Measurements from ENCODE around the gene GPR158.

The GPR158 gene

DNA sequence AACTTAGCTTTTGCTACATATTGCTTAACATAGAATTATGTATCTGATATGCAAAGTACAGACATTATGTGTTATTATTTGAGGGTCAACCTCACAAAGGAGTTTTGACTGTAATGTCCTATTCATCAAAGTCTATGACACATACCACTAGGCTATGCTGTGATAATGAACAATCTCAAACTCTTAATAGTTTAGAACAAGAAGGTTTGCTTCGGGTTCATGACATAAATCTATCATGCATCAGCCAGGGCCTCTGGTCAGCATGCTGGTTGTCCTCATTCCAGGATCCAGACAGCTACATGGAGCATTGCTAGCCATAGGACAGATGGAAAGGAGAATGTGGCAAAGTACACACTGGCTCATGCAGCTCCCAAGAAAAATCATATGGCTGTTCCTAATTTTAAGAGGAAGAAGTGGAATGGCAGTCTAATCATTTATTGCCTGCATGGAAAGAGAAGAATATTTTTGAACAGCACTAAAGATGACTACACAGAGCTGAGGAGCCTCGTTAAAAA is 332.1 kb downstream of the GPR158 start:
- DNase-seq, result no peak

- DNase-seq, result peak; percentile 4
Measured at GRCh38 chr10:25508112-25508815, 333.5 kb downstream of the GPR158 start.

GRCh38 chr10:25509151-25509550 is 334.4 kb downstream of the GPR158 start:
- no peak for DNase-seq

DNA sequence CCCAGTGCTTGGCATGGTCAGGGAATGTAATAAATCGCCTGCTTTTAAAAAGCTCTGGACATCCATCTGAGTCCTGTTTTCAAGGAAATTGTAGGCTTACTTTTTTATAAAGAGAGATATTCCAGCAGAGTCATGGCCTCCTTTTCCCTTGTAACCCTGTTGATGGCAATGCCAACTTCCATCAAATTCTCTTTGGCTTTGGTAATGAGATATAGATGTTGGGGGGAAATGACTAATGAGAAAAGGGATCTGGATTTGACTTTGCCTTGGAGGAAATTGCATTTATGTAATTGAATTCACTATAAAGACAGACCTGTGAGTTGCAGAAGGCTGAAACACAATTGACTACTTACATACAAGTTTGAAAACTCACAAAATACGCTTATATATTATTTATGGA is 347.5 kb downstream of the GPR158 start:
- no peak for DNase-seq

DNA sequence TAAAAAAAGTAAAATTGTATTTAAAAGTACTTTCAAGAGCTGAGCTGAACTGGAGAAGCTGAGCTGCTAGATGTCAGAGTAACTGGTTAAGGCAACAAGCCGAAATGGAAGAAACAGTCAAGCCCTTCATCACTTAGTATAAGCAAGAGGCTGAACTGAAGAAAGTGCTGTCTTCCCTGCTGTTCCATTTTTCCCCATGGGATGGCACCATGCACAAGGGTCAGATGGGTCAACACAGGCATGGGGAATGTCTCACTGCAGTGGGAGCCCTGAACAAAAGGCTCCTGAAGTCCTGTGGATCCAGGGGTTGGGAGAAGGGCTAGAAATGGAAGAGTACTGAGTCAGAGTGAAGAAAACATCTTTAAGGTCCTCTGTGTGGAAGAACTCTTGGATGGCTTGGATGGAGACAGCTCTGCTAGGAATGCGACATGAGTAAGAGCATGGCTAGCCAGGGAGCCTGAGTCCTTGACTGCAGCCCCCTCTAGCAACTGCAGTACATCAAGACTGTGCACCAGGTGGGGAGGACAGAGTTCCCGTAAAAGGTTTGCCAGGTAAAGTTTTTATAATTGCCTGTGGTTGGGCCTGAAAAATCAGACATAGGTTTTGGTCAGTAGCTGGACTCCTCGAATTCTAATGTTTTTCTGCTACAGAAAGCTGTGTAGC is 348.3 kb downstream of the GPR158 start:
- no peak for DNase-seq

DNA sequence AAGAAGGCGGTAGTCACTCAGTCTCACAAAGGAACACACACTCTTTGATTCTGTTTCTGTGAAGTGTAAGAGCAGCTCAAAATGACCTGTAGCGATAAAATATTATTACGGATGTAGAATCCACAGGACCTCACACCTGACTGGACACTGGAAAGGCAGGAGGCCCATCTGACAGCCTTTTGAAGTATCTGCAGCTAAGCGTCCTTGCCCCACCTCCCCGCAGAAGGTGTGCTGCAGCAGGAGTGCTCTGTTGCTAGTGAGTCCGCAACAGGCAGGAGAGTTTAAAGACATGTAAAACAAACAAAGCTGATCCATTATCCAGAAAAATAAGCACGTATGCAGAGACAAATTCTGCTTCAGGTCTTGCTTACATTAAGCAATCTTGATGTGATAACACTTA is 355.5 kb downstream of the GPR158 start:
- DNase-seq, result no peak

DNA sequence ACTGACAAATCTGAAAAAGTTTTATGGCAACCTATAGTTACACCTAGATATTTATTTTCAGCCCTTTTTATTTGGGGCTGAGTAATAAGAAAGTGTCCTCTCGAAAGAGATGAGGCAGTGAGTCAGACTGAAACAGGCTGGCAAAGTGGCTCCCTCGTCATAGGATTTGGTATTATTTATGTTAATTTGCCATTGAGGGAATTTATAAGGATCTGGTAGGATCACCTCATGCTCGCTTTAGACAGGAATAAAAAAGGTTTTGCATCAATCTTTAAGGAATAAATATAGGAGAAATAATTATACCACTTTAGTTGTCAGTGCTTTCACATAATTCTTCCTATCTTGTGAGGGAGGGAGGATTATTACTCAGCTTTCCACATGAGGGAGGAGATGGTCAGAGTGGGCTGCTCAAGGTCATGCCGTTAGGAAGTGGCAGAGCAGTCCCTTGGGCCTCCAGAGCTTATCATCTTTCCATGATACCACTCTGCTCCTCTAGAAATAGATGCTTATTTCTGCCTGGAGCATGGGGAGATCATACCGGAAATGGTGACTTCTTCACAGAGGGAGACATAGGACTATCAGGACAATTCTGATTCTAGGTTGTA is 356.8 kb downstream of the GPR158 start:
- DNase-seq, result no peak

DNA sequence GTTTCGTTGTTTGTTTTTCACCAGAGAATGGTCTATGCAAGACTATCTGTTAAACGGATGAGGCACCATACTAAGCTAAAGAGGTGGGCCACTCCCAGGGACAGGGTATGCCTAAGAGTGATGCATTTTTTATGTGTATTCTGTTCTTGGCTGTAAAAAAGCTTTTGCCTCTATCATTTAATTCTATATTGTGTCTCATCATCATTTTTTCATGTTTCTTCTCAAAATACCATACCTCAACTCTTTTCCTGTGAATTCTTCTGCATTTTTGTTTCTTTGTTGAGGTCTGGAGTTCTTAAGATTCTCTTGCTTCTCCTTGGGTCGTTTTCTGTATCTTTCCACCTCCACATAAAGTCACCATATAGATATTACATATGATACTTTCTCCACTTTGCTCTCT is 357.4 kb downstream of the GPR158 start:
- DNase-seq, result no peak

- DNase-seq, result no peak
Measured at GRCh38 chr10:25536027-25536426, 361.2 kb downstream of the GPR158 start.

GRCh38 chr10:25547382-25547781 is 372.6 kb downstream of the GPR158 start:
- no peak for DNase-seq

- DNase-seq, result no peak
Measured at GRCh38 chr10:25552283-25552919, 377.6 kb downstream of the GPR158 start.

DNA sequence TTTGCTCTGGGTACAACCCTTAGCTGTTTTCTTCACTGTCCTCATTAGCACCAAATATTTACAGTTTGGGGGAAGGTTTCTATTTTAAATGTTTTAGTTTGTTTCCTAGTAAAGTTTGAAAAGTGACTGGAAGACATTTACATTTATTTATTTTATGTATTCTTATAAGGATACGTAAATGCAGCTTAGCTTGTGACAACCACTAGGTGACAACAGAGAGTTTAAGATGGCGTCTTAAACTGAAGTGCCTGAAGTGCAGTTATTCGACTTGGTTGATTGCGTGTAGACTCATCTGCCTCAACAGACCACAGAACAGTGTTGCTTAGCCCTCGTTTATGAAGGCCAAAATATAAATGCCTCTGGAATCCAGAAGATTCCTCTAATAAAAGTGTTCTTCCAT is 381.1 kb downstream of the GPR158 start:
- no peak for DNase-seq

DNA sequence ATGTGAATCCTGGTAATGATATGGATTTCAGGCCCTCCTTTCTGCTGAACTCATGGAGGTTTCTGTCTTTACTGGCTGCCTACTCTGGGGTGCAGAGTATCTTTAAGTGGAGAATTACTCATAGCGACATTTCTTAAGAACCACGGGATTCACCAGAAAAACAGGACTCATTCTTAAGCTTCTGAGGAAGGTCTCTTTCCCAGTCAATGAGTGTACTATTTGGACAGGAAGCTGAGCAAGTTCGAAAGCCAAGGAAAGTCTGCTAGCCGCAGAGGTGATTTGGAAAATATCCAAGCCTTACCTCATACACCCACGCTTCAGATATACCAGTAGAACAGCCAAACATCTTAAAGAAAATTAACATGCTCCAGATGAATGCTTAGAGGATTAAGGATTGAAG is 381.7 kb downstream of the GPR158 start:
- no peak for DNase-seq

DNA sequence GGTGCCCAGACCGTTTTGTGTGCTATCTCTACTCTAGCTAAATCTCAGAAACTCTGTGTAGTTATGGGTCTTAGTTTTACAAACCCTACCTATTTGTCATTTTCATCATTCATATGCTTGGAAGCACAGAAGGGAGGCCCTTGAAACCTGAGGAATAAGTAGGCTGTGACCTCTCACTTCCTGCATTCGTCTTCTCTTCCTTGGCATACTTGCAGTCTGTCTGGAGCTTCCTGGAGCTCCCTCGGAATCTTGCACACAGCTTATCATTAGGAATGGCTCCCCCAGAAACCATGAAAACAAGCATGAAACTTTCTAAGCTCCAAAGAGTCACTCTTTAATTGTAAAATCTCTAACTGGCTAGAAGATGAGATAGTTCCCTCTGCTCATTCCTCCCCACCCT is 382.3 kb downstream of the GPR158 start:
- no peak for DNase-seq

DNA sequence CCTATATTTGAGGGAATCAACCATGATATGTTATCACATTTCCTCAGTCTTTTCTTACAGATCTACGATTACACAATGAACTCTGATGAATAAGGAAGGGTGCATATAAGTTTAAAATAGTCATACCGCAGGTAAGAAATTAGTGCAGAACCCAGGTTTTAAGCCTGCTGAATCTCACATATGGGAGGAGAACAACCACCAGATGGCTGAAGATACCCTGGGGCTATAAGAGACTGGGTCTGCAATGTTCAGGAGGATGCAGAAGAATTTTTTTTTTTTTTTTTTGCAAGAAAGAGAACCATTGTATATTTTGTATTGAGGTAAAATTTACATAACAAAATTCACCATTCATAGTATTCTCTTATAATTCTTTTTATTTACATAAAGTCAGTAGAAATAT is 387.0 kb downstream of the GPR158 start:
- no peak for DNase-seq

- DNase-seq, result no peak
Measured at GRCh38 chr10:25562547-25562946, 387.7 kb downstream of the GPR158 start.

DNA sequence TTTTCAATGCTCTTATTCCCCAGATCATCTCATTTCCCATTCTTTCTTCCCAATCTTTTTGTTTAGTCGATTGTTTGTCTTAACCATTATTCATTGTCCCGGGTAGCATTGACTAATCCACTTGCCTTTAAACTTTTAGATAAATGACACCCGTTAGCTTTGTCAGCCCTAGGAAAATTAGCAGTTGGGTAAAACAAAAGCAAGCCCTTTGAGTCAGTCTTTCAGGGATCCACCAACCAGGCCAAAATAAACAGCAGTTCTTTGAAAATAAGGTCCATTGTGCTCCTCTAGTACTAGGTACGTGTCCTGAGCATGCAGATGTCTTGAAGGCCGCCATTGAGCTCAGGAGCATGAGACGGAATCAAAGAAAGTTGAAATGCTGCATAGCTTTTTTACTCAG is 389.6 kb downstream of the GPR158 start:
- no peak for DNase-seq

- DNase-seq, result no peak
Measured at GRCh38 chr10:25565570-25565969, 390.8 kb downstream of the GPR158 start.

DNA sequence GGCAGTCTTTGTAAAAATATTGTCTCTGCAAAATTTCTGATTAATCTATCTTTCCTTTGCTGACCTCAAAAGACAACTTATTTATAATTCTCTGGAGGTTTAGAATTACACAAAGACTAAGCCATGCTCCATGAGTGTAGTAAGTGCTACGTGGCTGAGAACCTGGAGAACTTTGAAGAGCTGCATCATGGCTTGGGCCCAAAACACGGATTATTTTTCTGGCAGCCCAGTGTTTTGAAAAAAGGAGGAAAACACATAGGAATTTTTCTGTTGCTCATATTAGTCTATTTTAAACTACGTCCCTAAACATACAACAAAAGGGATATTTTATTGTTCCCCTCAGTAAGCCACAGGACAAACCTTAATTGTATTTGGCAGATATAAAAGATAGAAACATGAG is 398.5 kb downstream of the GPR158 start:
- DNase-seq, result no peak

DNA sequence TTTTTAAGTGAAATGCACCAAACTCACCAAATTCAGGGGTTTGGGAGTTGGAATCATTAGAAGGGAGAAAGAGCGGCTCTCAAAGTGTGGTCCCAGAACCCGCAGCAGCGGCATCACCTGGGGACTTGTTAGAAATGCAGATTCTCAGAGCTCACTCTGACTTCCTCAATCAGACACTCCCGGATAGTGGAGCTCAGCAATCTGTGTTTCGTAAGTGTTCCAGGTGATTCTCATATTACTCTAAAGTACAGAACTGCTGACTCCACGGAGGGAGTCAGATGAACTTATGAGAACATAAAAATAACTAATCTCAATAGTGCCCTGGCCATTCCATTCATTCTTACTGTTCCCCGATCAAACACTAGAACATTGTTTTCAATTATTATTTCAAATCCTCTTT is 400.5 kb downstream of the GPR158 start:
- DNase-seq, result no peak

DNA sequence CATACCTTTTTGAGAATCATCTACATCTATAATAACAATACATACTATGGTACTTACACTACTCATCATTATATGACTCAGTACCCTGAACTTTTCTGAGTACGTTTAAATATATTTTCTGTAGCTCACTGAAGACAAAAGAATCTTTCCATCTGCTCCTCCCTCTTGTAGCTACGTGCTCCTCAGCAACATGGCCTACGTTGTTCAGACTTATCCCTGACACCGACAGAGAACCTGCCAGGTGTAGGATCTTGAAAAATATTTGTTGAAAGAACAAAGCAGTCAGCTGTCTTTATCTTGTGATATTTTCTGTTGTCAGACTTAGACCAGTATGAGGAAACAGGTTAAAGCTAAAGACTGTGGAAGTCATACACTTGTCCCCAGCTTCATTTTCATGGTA is 403.3 kb downstream of the GPR158 start:
- no peak for DNase-seq

DNA sequence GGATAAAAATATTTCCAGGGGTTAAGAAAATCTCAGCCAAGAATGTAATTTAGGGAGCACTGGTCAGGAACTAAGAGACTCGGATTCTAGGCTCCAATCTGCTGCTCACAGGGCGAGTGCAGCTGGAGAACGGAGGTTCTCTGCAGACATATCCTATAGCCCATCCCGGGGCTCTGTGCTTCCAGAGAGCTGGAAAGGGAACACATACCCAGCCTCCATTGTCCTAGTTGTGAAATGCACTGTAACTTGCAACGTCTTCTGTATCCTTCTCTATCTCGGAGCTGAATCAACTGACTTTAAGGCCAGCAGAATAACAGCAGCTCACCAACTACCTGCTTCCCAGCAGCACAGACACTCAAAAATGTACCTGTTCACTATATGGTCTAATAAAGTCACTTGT is 408.2 kb downstream of the GPR158 start:
- DNase-seq, result no peak

DNA sequence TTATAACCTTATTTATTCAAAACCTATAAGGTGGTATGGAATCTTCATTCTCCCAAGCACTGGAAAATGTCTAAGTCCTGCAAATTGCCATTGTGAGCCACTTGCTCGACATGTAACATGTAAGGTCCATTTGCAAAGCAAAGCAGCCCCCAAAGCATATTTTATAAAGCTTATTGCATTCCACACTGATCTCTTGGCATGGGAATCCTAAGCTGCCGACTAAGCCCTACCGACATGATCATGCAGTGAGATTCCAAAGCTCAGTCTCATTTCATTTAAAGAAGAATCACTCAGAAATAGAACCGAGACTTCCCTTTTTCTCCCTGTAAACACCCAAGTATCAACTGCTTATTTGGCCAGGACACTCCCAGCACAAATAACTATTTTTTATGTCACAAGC is 425.9 kb downstream of the GPR158 start:
- DNase-seq, result no peak
